Mesenchymal stem cell (in vitro differentiated cells and primary cell): ENCODE measurements around the gene PARVB.
A peak's percentile ranks its signal among the peaks of the same experiment; 100 is the strongest.

Experiments
- DNase-seq: peaks from one replicate; pipeline ENCODE4 v3.0.0-alpha.2; 2013
- H2AFZ ChIP-seq: one replicate; pipeline ENCODE4 v1.6.1; 2013; ENCODE audit warnings: low read depth, mild to moderate bottlenecking, control low read depth, inconsistent platforms, low read length, moderate library complexity
- H2AK5ac ChIP-seq: 2 replicates; pipeline ENCODE4 v1.6.1; 2013; ENCODE audit warnings: low read length, moderate library complexity, mild to moderate bottlenecking, inconsistent platforms; ENCODE audit not compliant: severe bottlenecking
- H2BK120ac ChIP-seq: one replicate; pipeline ENCODE4 v1.6.1; 2013; ENCODE audit warnings: low read depth, mild to moderate bottlenecking, inconsistent platforms, low read length, moderate library complexity
- H2BK12ac ChIP-seq, 2 experiments: one replicate each; pipeline ENCODE4 v1.6.1; 2013; ENCODE audit warnings: inconsistent platforms in 2 of 2, low read length in 2 of 2, mild to moderate bottlenecking in 2 of 2, moderate library complexity in 2 of 2, control low read depth in 1 of 2
- H2BK15ac ChIP-seq: one replicate; pipeline ENCODE4 v1.6.1; 2013; ENCODE audit warnings: mild to moderate bottlenecking, low read depth, inconsistent platforms; ENCODE audit not compliant: poor library complexity, severe bottlenecking
- H2BK5ac ChIP-seq: 2 replicates; pipeline ENCODE4 v1.6.1; 2013; ENCODE audit warnings: low read depth, mild to moderate bottlenecking, low read length, control low read depth, inconsistent platforms; ENCODE audit not compliant: poor library complexity, severe bottlenecking
- H3K14ac ChIP-seq, 2 experiments: one replicate each; pipeline ENCODE4 v1.6.1; 2013; ENCODE audit warnings: inconsistent platforms in 2 of 2, low read length in 2 of 2, control low read depth in 1 of 2, mild to moderate bottlenecking in 1 of 2, moderate library complexity in 1 of 2
- H3K18ac ChIP-seq, 2 experiments: one replicate each; pipeline ENCODE4 v1.6.1; 2013; ENCODE audit warnings: inconsistent platforms in 2 of 2, low read length in 2 of 2, control low read depth in 1 of 2, low read depth in 1 of 2, mild to moderate bottlenecking in 1 of 2
- H3K23ac ChIP-seq, 2 experiments: one replicate each; pipeline ENCODE4 v1.6.1; 2013; ENCODE audit warnings: inconsistent platforms in 2 of 2, low read length in 2 of 2, mild to moderate bottlenecking in 2 of 2, moderate library complexity in 2 of 2, control low read depth in 1 of 2
- H3K27ac ChIP-seq: 2 replicates; pipeline ENCODE4 v1.5.1; 2013; ENCODE audit warnings: mild to moderate bottlenecking, moderate library complexity, low read length, control low read depth, inconsistent platforms; ENCODE audit not compliant: poor library complexity, severe bottlenecking
- H3K27me3 ChIP-seq, 2 experiments: 2 replicates each; pipeline versions ENCODE4 v1.6.1 to v1.7.0; 2013; ENCODE audit warnings: low read length in 2 of 2, mild to moderate bottlenecking in 2 of 2, moderate library complexity in 2 of 2, control low read depth in 1 of 2, inconsistent platforms in 1 of 2; ENCODE audit not compliant: control insufficient read depth in 1 of 2, insufficient read depth in 1 of 2
- H3K36me3 ChIP-seq, 2 experiments: 2 replicates each; pipeline versions ENCODE4 v1.6.1 to v1.7.0; 2013; ENCODE audit warnings: low read length in 2 of 2, control low read depth in 1 of 2, inconsistent platforms in 1 of 2, low read depth in 1 of 2, mild to moderate bottlenecking in 1 of 2; ENCODE audit not compliant: insufficient read depth in 2 of 2, control insufficient read depth in 1 of 2
- H3K4ac ChIP-seq, 2 experiments: one replicate each; pipeline ENCODE4 v1.6.1; 2013; ENCODE audit warnings: inconsistent platforms in 2 of 2, low read length in 2 of 2, mild to moderate bottlenecking in 2 of 2, moderate library complexity in 2 of 2, control low read depth in 1 of 2, low read depth in 1 of 2
- H3K4me1 ChIP-seq: 2 replicates; pipeline ENCODE4 v1.6.1; 2013; ENCODE audit warnings: low read depth, low read length, control low read depth; ENCODE audit not compliant: control insufficient read depth, insufficient read depth
- H3K4me2 ChIP-seq: 2 replicates; pipeline ENCODE4 v1.6.1; 2013; ENCODE audit warnings: low read length, mild to moderate bottlenecking, inconsistent platforms; ENCODE audit not compliant: poor library complexity, severe bottlenecking
- H3K4me3 ChIP-seq, 2 experiments: 2 replicates each; pipeline versions ENCODE4 v1.5.1 to v1.7.0; 2013; ENCODE audit warnings: low read length in 2 of 2, mild to moderate bottlenecking in 2 of 2, control low read depth in 1 of 2, low read depth in 1 of 2; ENCODE audit not compliant: insufficient read depth in 1 of 2
- H3K79me1 ChIP-seq: replicated peaks from 2 replicates; pipeline ENCODE4 v1.6.1; 2013; ENCODE audit warnings: mild to moderate bottlenecking, control low read depth, low read length, inconsistent platforms; ENCODE audit not compliant: poor library complexity, severe bottlenecking
- H3K9ac ChIP-seq: 2 replicates; pipeline ENCODE4 v1.7.0; 2013; ENCODE audit warnings: mild to moderate bottlenecking, low read length, moderate library complexity
- H3K9me3 ChIP-seq: 2 replicates; pipeline ENCODE4 v1.7.0; 2013; ENCODE audit warnings: mild to moderate bottlenecking, low read length; ENCODE audit not compliant: control insufficient read depth
- H4K8ac ChIP-seq: one replicate; pipeline ENCODE4 v1.6.1; 2013; ENCODE audit warnings: inconsistent platforms, mild to moderate bottlenecking, low read length, moderate library complexity
- H4K91ac ChIP-seq: one replicate; pipeline ENCODE4 v1.6.1; 2013; ENCODE audit warnings: mild to moderate bottlenecking, low read length, inconsistent platforms
- WGBS: methylation state at CpG from one replicate; pipeline ENCODE4 v1.1.7; 2013; ENCODE audit warnings: mixed read lengths; 5-methylcytosine and 5-hydroxymethylcytosine counted together

PARVB gene

DNA sequence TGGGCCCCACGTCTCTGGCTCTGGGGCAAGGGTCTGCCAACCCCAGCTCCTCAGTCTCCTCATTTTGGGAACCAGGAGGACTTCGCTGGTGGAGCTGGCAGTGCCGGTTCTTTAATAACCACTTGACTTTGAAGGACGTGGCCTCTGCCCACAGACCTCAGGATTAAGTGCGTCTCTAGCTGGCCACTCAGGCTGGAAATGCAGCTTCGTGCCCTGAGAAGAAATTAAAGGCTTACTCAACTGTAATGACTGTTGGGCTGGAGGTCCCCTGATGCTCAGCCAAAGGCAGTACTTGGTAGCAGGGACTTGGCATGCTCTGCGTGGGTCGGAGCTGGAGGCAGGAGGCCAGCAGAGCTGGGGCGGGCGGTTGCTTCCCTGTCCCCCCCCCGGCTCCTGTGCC is 139.9 kb downstream of the PARVB start:
- H2BK12ac ChIP-seq: no peak overlapping the region
- no peak overlapping the region for H2BK5ac ChIP-seq
- H4K91ac ChIP-seq: no peak overlapping the region
- peaks cover 0 to 7% of the 10 kb centered on the region in 2 experiments for H3K27me3 ChIP-seq
- H2AFZ ChIP-seq: no peak overlapping the region
- no peak for DNase-seq
- no peak overlapping the region for H3K4me3 ChIP-seq
- no peak overlapping the region for H3K9ac ChIP-seq
- no peak overlapping the region for H2BK120ac ChIP-seq
- no peak overlapping the region for H3K4me2 ChIP-seq
- no peak overlapping the region for H3K14ac ChIP-seq
- 94% methylated on average over 8 of the region's 11 CpGs for WGBS
- no peak overlapping the region for H3K18ac ChIP-seq
- H3K23ac ChIP-seq: no peak overlapping the region
- H3K4ac ChIP-seq: no peak overlapping the region
- H2BK15ac ChIP-seq: no peak overlapping the region
- H4K8ac ChIP-seq: no peak overlapping the region
- no peak overlapping the region for H3K27ac ChIP-seq
- peaks cover 12% of the 10 kb centered on the region for H3K4me1 ChIP-seq
- no peaks in the 10 kb centered on the region for H3K79me1 ChIP-seq
- no peaks in the 10 kb centered on the region for H3K9me3 ChIP-seq
- H3K36me3 ChIP-seq: peaks cover 0 to 2% of the 10 kb centered on the region in 2 experiments
- H2AK5ac ChIP-seq: no peak overlapping the region

DNA sequence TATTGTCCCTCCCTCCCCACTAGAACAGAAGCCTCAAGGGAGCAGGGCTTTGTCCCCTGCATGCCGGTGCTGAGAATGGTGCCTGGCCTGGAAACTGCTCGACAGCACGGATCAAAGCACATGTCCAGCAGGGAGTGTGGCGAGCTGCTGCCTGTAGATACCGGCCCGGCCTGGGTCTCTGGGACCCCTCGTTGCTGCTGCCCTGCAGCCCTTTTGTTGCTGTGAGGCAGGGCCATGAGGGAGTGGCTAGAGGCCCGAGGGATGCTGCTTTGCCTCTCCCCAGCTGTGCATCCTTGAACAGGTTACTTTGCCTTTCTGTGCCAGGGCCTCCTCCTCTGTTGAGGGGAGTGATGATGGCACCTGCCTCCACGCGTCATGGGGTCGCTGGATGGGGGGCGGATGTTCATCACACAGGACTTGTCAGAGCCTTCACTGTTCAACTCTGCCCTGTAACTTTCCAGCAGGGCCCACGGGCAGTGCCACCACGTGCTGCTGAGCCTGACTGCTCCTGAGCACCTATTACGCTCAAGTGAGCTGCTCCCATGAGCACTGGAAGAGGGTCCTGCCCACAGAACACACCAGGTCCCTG is 141.3 kb downstream of the PARVB start:
- Histone ChIP-seq H4K91ac (no peak overlapping the region), H3K4me3 (peak overlapping the region in 1 of 2 experiments; percentile 7), H2BK120ac (no peak overlapping the region), H2BK15ac (no peak overlapping the region), H2AK5ac (no peak overlapping the region), H3K18ac (no peak overlapping the region), H3K4ac (no peak overlapping the region), H4K8ac (no peak overlapping the region), H3K9me3 (no peaks in the 10 kb centered on the region), H3K4me1 (peaks cover 7% of the 10 kb centered on the region), H2BK5ac (no peak overlapping the region), H3K36me3 (peaks cover 0 to 2% of the 10 kb centered on the region in 2 experiments), H3K27ac (no peak overlapping the region), H3K27me3 (peaks cover 0 to 1% of the 10 kb centered on the region in 2 experiments), H2AFZ (no peak overlapping the region), H3K14ac (no peak overlapping the region), H3K23ac (no peak overlapping the region), H3K4me2 (no peak overlapping the region), H3K79me1 (no peaks in the 10 kb centered on the region), H2BK12ac (no peak overlapping the region), H3K9ac (no peak overlapping the region)
- 94% methylated on average over 15 of the region's 15 CpGs for WGBS
- DNase-seq: no peak

DNA sequence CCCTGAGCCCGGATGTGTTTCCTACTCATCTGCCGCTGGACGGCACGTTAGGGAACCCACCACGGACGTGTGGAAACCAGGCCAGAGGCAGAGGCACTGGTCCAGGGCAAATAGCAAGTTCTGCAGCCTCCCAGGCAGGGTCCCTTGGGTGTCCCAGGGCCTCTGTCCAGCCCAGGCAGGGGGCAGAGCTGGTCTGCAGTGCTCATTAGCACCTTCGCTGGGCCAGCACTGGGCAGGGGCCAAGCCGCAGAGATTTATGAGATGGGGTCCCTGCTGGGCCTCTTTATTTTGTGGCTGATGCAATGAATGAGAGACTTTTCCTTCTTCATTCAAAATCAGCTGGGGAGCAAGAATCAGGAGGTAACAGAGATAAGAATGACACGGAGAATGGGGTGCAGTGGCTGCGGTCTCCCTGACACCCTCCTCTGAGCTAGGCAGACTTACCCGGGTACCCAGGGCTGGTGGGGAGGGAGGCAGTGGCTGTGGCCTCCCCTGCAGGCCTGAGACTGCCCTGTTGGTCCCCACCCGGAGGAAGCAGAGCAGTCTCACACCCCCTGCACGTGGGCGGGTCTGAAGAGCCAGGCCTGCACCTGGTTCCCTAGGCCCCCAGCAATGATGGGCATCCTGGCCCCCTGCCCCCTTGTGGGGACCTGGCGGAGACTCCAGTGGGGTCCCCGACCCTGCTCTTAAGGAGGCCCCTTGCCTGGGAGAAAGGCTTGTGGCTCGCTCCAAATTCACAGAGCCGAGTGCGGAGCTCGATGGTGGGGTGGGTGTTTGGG is 142.6 kb downstream of the PARVB start:
- Histone ChIP-seq H2BK120ac (no peak overlapping the region), H3K14ac (no peak overlapping the region), H3K9ac (no peak overlapping the region), H2BK12ac (no peak overlapping the region), H3K23ac (no peak overlapping the region), H3K27me3 (no peaks in the 10 kb centered on the region), H2AFZ (no peak overlapping the region), H3K18ac (no peak overlapping the region), H4K91ac (no peak overlapping the region), H3K4me2 (no peak overlapping the region), H3K4ac (no peak overlapping the region), H2BK15ac (no peak overlapping the region), H2AK5ac (no peak overlapping the region), H4K8ac (no peak overlapping the region), H3K4me3 (no peak overlapping the region), H3K36me3 (peaks cover 0 to 2% of the 10 kb centered on the region in 2 experiments), H3K79me1 (no peaks in the 10 kb centered on the region), H2BK5ac (no peak overlapping the region), H3K4me1 (peaks cover 7% of the 10 kb centered on the region), H3K9me3 (no peaks in the 10 kb centered on the region), H3K27ac (no peak overlapping the region)
- DNase-seq: no peak
- WGBS: 91% methylated on average over 20 of the region's 20 CpGs

DNA sequence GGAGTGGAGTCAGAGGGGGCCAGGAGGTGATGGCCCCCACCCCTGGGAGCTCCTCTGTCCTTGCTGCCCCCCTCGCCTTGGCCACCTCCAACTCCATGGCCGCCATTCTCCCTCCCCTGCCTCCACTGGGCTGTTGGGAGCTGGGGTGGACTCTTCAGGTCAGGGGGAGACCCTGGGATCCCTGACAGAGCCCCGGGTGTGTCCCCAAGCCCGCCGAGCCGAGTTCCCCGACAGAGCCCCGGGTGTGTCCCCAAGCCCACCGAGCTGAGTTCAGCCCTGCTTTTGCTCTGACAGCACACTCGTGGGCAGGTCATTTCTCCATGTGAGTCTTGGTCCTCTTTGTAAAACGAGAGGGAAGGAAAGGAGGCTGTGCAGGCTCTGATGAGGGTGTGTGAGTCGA is 143.4 kb downstream of the PARVB start:
- no peak overlapping the region for H3K23ac ChIP-seq
- no peak overlapping the region for H3K4me2 ChIP-seq
- H2BK15ac ChIP-seq: no peak overlapping the region
- H3K27me3 ChIP-seq: no peaks in the 10 kb centered on the region
- H3K18ac ChIP-seq: no peak overlapping the region
- no peaks in the 10 kb centered on the region for H3K79me1 ChIP-seq
- H2BK120ac ChIP-seq: no peak overlapping the region
- no peak overlapping the region for H3K14ac ChIP-seq
- no peak overlapping the region for H2BK5ac ChIP-seq
- H3K27ac ChIP-seq: no peak overlapping the region
- H3K4me3 ChIP-seq: no peak overlapping the region
- H3K4ac ChIP-seq: no peak overlapping the region
- no peak for DNase-seq
- WGBS: 72% methylated on average over 7 of the region's 12 CpGs
- H3K4me1 ChIP-seq: peaks cover 9% of the 10 kb centered on the region
- no peak overlapping the region for H4K8ac ChIP-seq
- H3K36me3 ChIP-seq: peaks cover 0 to 2% of the 10 kb centered on the region in 2 experiments
- no peak overlapping the region for H4K91ac ChIP-seq
- no peak overlapping the region for H2AFZ ChIP-seq
- H3K9ac ChIP-seq: no peak overlapping the region
- H2AK5ac ChIP-seq: no peak overlapping the region
- H2BK12ac ChIP-seq: no peak overlapping the region
- H3K9me3 ChIP-seq: no peaks in the 10 kb centered on the region
